ENCODE measurements around the gene DIDO1. TPM values are rescaled to one million over a fixed set of nuclear protein-coding genes. Genes with fewer than 3 reads are reported as not detected.

Gene DIDO1
- total and polyA plus RNA-seq, 2 of the 4 experiments (the other 2 are of a cell fraction): 21.8 to 28.1 TPM

GRCh38 chr20:62828051-62828450 is 98.3 kb downstream of the DIDO1 start:
- Histone ChIP-seq H3K4ac (ENCODE audit: low read depth, low read length) (no peak overlapping the region), H3K9me3 (ENCODE audit: control insufficient read depth, insufficient read depth, low read length) (no peaks in the 10 kb centered on the region), H3K79me1 (ENCODE audit: low read depth in 1 of 2, low read length in 2 of 2) (no peaks in the 10 kb centered on the region), H4K91ac (ENCODE audit: insufficient read depth, low read depth, low read length) (no peak overlapping the region), H2BK20ac (ENCODE audit: low read depth, low read length) (no peak overlapping the region), H2AK9ac (replicated peaks; ENCODE audit: low read depth, low read length, poor library complexity) (no peak overlapping the region), H4K20me1 (ENCODE audit: insufficient read depth, low read length) (no peaks in the 10 kb centered on the region), H2BK120ac (ENCODE audit: low read depth, low read length) (no peak overlapping the region), H2AFZ (replicated peaks; ENCODE audit: low read length, poor library complexity) (peak overlapping the region; percentile 58), H3K27me3 (ENCODE audit: control insufficient read depth, insufficient read depth, low read length) (no peaks in the 10 kb centered on the region), H3K23ac (ENCODE audit: low read depth, low read length) (no peak overlapping the region), H3K56ac (ENCODE audit: extremely low read depth, insufficient read depth, low read length) (no peak overlapping the region), H3K9ac (ENCODE audit: low read depth, low read length) (no peak overlapping the region), H3K4me1 (ENCODE audit: control insufficient read depth, insufficient read depth, low read length) (peaks cover 3% of the 10 kb centered on the region; the same call in 1 of the 2 replicates), H3K36me3 (ENCODE audit: control insufficient read depth, insufficient read depth, low read length) (no peaks in the 10 kb centered on the region), H4K5ac (ENCODE audit: low read depth, low read length) (no peak overlapping the region), H4K8ac (ENCODE audit: low read depth in 2 of 2, low read length in 2 of 2) (no peak overlapping the region), H2AK5ac (ENCODE audit: low read depth, low read length) (no peak overlapping the region), H3K4me3 (ENCODE audit: insufficient read depth, low read depth, low read length) (no peak overlapping the region), H2BK5ac (ENCODE audit: low read depth, low read length, poor library complexity, severe bottlenecking) (no peak overlapping the region), H2BK15ac (ENCODE audit: low read depth, low read length) (no peak overlapping the region), H3K9me1 (ENCODE audit: insufficient read depth, low read length) (no peaks in the 10 kb centered on the region; the same call in 1 of the 2 replicates), H3K27ac (ENCODE audit: insufficient read depth, low read length) (no peak overlapping the region), H3K18ac (ENCODE audit: low read depth, low read length) (no peak overlapping the region), H3K4me2 (ENCODE audit: low read depth, low read length) (no peak overlapping the region), H3K14ac (replicated peaks; ENCODE audit: low read depth, low read length) (no peak overlapping the region)
- no peak for ATAC-seq (ENCODE audit: low read depth)
- intact Hi-C loops (cut with micrococcal nuclease): no loop called here
- WGBS, 2 experiments (ENCODE audit: extremely low coverage in 2 of 2, insufficient read length in 1 of 2): 84% methylated on average over 3 of the region's 9 CpGs; no CpG with 5 or more reads in 1 of the 2 experiments
- TF ChIP-seq USF2 (IDR thresholded peaks at IDR 0.05; ENCODE audit: low read depth, low read length): no peak
- no peak for TF ChIP-seq MAFK (IDR thresholded peaks at IDR 0.05; ENCODE audit: low read depth, low read length)
- no peak for TF ChIP-seq POLR2A (IDR thresholded peaks at IDR 0.05; ENCODE audit: low read depth, low read length)
- TF ChIP-seq ELK1 (IDR thresholded peaks at IDR 0.05; ENCODE audit: borderline replicate concordance, low read depth, low read length): no peak
- no peak for TF ChIP-seq MXI1 (IDR thresholded peaks at IDR 0.05; ENCODE audit: borderline replicate concordance, low read depth, low read length)
- TF ChIP-seq BHLHE40 (IDR thresholded peaks at IDR 0.05; ENCODE audit: low read depth, low read length): no peak
- no peak for TF ChIP-seq CTCF (conservative IDR thresholded peaks at IDR 0.05; ENCODE audit: low read depth, low read length)
- TF ChIP-seq RAD21 (IDR thresholded peaks at IDR 0.05; ENCODE audit: low read length): no peak
- TF ChIP-seq SMC3 (IDR thresholded peaks at IDR 0.05; ENCODE audit: low read depth, low read length): no peak
- TF ChIP-seq CHD1 (IDR thresholded peaks at IDR 0.05; ENCODE audit: low read depth, low read length): no peak
- TF ChIP-seq NFE2L2 (IDR thresholded peaks at IDR 0.05; ENCODE audit: low read depth, low read length): no peak
- no peak for TF ChIP-seq CEBPB (IDR thresholded peaks at IDR 0.05; ENCODE audit: low read depth, low read length)
- TF ChIP-seq FOS (IDR thresholded peaks at IDR 0.05; ENCODE audit: low read depth, low read length): no peak
- TF ChIP-seq MAZ (IDR thresholded peaks at IDR 0.05; ENCODE audit: borderline replicate concordance, low read depth, low read length): no peak
- POLR2A ChIA-PET (ENCODE audit: unreplicated experiment): no interaction called here
- DNase-seq: no peak
- BruUV-seq (replicated peaks): no TSS peak
- dilution Hi-C loops (cut with HindIII; ENCODE audit: low sequenced_read_pairs, unreplicated experiment): no loop called here
- in situ Hi-C loops (cut with MboI; ENCODE audit: low sequenced_read_pairs): no loop called here
- CTCF ChIA-PET: no interaction called here

Measured in IMR-90 (cell line).